Measurements from ENCODE around the gene SPIN4. TPM values are rescaled to one million over a fixed set of nuclear protein-coding genes. Genes with fewer than 3 reads are reported as not detected.
"Not testable (repeated sequence)": the region's sequence is repeated elsewhere in the genome, so short reads cannot be mapped to it uniquely, and the experiment has no call there.

SPIN4 gene
- total RNA-seq = 1 to 10 TPM; 5.7 to 6.5 TPM
- 13.4 TPM for polyA plus RNA-seq (2013, experiment 1 of 2)
- polyA plus RNA-seq (2013, experiment 2 of 2) = 12.4 TPM
- long read RNA-seq, experiment 1, full-length matches to known transcripts = 4 of 4 reads
- long read RNA-seq, experiment 1, partial matches to known transcripts = 0 of 4 reads
- long read RNA-seq, experiment 1, other reads (novel, unspliced or antisense) = 0 of 4 reads
- long read RNA-seq, experiment 2, full-length matches to known transcripts = 11 of 11 reads
- long read RNA-seq, experiment 2, partial matches to known transcripts = 0 of 11 reads
- long read RNA-seq, experiment 2, other reads (novel, unspliced or antisense) = 0 of 11 reads
- long read RNA-seq, experiment 3, full-length matches to known transcripts = 8 of 8 reads
- long read RNA-seq, experiment 3, partial matches to known transcripts = 0 of 8 reads
- long read RNA-seq, experiment 3, other reads (novel, unspliced or antisense) = 0 of 8 reads
- long read RNA-seq, experiment 4, full-length matches to known transcripts = 1 of 1 reads
- long read RNA-seq, experiment 4, partial matches to known transcripts = 0 of 1 reads
- long read RNA-seq, experiment 4, other reads (novel, unspliced or antisense) = 0 of 1 reads

GRCh38 chrX:63350941-63351616 lies at the start of gene SPIN4:
SPIN4 (minus strand) TSS chrX:63351332; CDS start chrX:63350819, 513 bp downstream.
- H3K4me1 ChIP-seq (ENCODE audit: control insufficient read depth, insufficient read depth, low read length) = no peaks in the 10 kb centered on the region
- no peaks in the 10 kb centered on the region for H3K27me3 ChIP-seq (ENCODE audit: control insufficient read depth, insufficient read depth, low read length, poor library complexity, severe bottlenecking)
- H3K27me3 Mint-ChIP-seq (ENCODE audit: insufficient read depth) = peaks cover 4% of the 10 kb centered on the region
- peak within 1 kb of the TSS; percentile 86 for H3K4me3 ChIP-seq (ENCODE audit: low read length)
- 0% methylated on average over 56 of the region's 58 CpGs; no CpG with 5 or more reads in 1 of the 2 experiments for WGBS, 2 experiments (ENCODE audit: insufficient coverage in 1 of 2, insufficient read length in 1 of 2)
- H3K4me3 Mint-ChIP-seq = peak within 1 kb of the TSS; percentile 82
- no peaks in the 10 kb centered on the region for H3K36me3 Mint-ChIP-seq (ENCODE audit: low read depth)
- H3K9me3 ChIP-seq (ENCODE audit: control insufficient read depth, low read length) = peaks cover 10% of the 10 kb centered on the region
- peaks cover 5% of the 10 kb centered on the region for H3K4me1 Mint-ChIP-seq
- peak; percentile 92 for DNase-seq
- H3K27ac ChIP-seq (ENCODE audit: low read depth, low read length) = peak within 1 kb of the TSS; percentile 82
- H3K9me3 Mint-ChIP-seq = peaks cover 51% of the 10 kb centered on the region
- H3K9ac ChIP-seq (ENCODE audit: extremely low read depth, low read length, poor library complexity, severe bottlenecking) = peak within 1 kb of the TSS; percentile 55
- H3K27ac Mint-ChIP-seq = peak within 1 kb of the TSS; percentile 95
- no peaks in the 10 kb centered on the region for H3K36me3 ChIP-seq (ENCODE audit: control insufficient read depth, insufficient read depth, low read length)
- TF ChIP-seq CTCF (conservative IDR thresholded peaks at IDR 0.05) = no peak

DNA sequence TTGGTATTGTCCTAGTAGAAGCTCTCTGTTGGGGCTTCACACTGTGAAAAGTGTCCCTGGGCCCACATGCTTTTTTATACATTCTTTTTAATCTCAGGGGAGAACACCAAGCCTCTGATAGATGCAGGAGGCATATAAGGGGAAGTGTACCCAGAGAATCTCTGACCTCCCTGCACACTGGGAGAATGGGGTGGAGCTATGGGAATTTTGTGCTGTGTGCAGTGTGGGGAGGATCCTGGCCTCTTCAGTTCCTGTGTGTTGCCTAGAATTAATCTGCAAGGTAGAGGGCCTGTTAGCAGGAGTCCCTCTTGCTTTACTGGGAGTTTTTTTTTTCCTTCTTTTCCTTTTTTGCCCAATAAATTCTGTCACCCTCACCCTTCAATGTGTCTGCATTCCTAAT lies 49.2 kb upstream of the SPIN4 start:
- no peak overlapping the region for H3K9ac ChIP-seq (ENCODE audit: extremely low read depth, low read length, poor library complexity, severe bottlenecking)
- H3K36me3 ChIP-seq (ENCODE audit: control insufficient read depth, insufficient read depth, low read length) = no peaks in the 10 kb centered on the region
- no peak overlapping the region for H3K27ac Mint-ChIP-seq
- H3K4me3 ChIP-seq (ENCODE audit: low read length) = no peak overlapping the region
- TF ChIP-seq CTCF (conservative IDR thresholded peaks at IDR 0.05) = no peak
- no peaks in the 10 kb centered on the region for H3K4me1 Mint-ChIP-seq
- H3K27me3 Mint-ChIP-seq (ENCODE audit: insufficient read depth) = no peaks in the 10 kb centered on the region
- peaks cover 9% of the 10 kb centered on the region for H3K9me3 ChIP-seq (ENCODE audit: control insufficient read depth, low read length)
- H3K4me3 Mint-ChIP-seq = no peak overlapping the region
- H3K36me3 Mint-ChIP-seq (ENCODE audit: low read depth) = peaks cover 1% of the 10 kb centered on the region
- H3K4me1 ChIP-seq (ENCODE audit: control insufficient read depth, insufficient read depth, low read length) = no peaks in the 10 kb centered on the region
- H3K9me3 Mint-ChIP-seq = peaks cover 56% of the 10 kb centered on the region
- no peak for DNase-seq
- no peak overlapping the region for H3K27ac ChIP-seq (ENCODE audit: low read depth, low read length)
- no peaks in the 10 kb centered on the region for H3K27me3 ChIP-seq (ENCODE audit: control insufficient read depth, insufficient read depth, low read length, poor library complexity, severe bottlenecking)

DNA sequence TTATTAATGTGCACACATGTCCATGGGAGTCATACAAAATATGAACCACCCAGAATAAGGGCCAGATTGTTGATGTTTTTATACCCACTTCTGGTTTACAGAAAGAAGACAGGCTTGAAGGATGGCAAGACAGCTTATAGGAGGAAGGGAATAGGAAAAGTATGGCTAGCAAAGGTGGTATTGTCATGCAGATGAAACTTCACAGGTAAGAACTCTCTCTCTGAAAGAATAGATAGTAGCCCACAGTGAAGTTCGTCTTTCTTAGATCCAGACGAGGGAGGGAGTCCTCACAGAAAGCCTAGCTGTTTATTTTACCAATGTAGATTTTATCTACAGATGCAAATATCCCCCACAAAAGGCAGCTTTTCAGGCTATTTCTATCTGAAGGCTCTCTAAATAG lies 43.7 kb upstream of the SPIN4 start:
- Histone ChIP-seq H3K27me3 (ENCODE audit: control insufficient read depth, insufficient read depth, low read length, poor library complexity, severe bottlenecking) (no peaks in the 10 kb centered on the region), H3K9me3 (ENCODE audit: control insufficient read depth, low read length) (no peaks in the 10 kb centered on the region), H3K27ac (ENCODE audit: low read depth, low read length) (no peak overlapping the region), H3K36me3 (ENCODE audit: control insufficient read depth, insufficient read depth, low read length) (no peaks in the 10 kb centered on the region), H3K4me3 (ENCODE audit: low read length) (no peak overlapping the region), H3K4me1 (ENCODE audit: control insufficient read depth, insufficient read depth, low read length) (no peaks in the 10 kb centered on the region), H3K9ac (ENCODE audit: extremely low read depth, low read length, poor library complexity, severe bottlenecking) (no peak overlapping the region)
- Mint-ChIP-seq H3K4me3 (no peak overlapping the region), H3K4me1 (no peaks in the 10 kb centered on the region), H3K36me3 (ENCODE audit: low read depth) (no peaks in the 10 kb centered on the region), H3K27me3 (ENCODE audit: insufficient read depth) (no peaks in the 10 kb centered on the region), H3K9me3 (peaks cover 50% of the 10 kb centered on the region), H3K27ac (no peak overlapping the region)
- whole genome bisulfite sequencing, 2 experiments (ENCODE audit: insufficient coverage in 1 of 2, insufficient read length in 1 of 2) = 20 to 51% methylated on average over 1 to 2 of the region's 2 CpGs
- no peak for DNase-seq
- no peak for TF ChIP-seq CTCF (conservative IDR thresholded peaks at IDR 0.05)

- not testable (repeated sequence) for H3K9ac ChIP-seq (ENCODE audit: extremely low read depth, low read length, poor library complexity, severe bottlenecking); H3K9me3 ChIP-seq (ENCODE audit: control insufficient read depth, low read length); H3K36me3 Mint-ChIP-seq (ENCODE audit: low read depth); H3K4me1 ChIP-seq (ENCODE audit: control insufficient read depth, insufficient read depth, low read length); H3K36me3 ChIP-seq (ENCODE audit: control insufficient read depth, insufficient read depth, low read length); H3K27me3 Mint-ChIP-seq (ENCODE audit: insufficient read depth); H3K4me1 Mint-ChIP-seq; H3K4me3 ChIP-seq (ENCODE audit: low read length); DNase-seq; H3K27ac ChIP-seq (ENCODE audit: low read depth, low read length); H3K27ac Mint-ChIP-seq; H3K4me3 Mint-ChIP-seq; H3K27me3 ChIP-seq (ENCODE audit: control insufficient read depth, insufficient read depth, low read length, poor library complexity, severe bottlenecking)
- WGBS, 2 experiments (ENCODE audit: insufficient coverage in 1 of 2, insufficient read length in 1 of 2) = 93% methylated on average over 9 of the region's 24 CpGs; no CpG with 5 or more reads in 1 of the 2 experiments
- peaks cover 50% of the 10 kb centered on the region for H3K9me3 Mint-ChIP-seq
These were observed 42.0 kb upstream of the SPIN4 start for GRCh38 chrX:63393094-63393493.

Data from endodermal cell (in vitro differentiated cells).